ENCODE measurements around the gene EXT2.

GRCh38 chr11:44126304-44126703, 30.8 kb downstream of the EXT2 start:
- TF ChIP-seq POLR2AphosphoS5 (IDR thresholded peaks at IDR 0.05) (no peak), CTCF (IDR thresholded peaks at IDR 0.05) (no peak)
